ENCODE data around the gene ACAP2. TPM values are rescaled to one million over a fixed set of nuclear protein-coding genes. Genes with fewer than 3 reads are reported as not detected.
A peak's percentile ranks its signal among the peaks of the same experiment; 100 is the strongest.

Gene ACAP2
- total RNA-seq, 1 experiment from 2014 or later, result 42.0 TPM

- ATAC-seq (no peak), DNase-seq (ENCODE audit: low spot score) (no peak)
- H3K4me3 Mint-ChIP-seq, result no peak overlapping the region
- TF ChIP-seq ETV6 (CRISPR knock-in tag; IDR thresholded peaks at IDR 0.05) (no peak), GTF2I (CRISPR knock-in tag; conservative IDR thresholded peaks at IDR 0.05) (no peak), ZNF416 (CRISPR knock-in tag; IDR thresholded peaks at IDR 0.05) (no peak), ATF2 (CRISPR knock-in tag; IDR thresholded peaks at IDR 0.05; ENCODE audit: borderline replicate concordance, low read depth) (no peak), ZNF671 (CRISPR knock-in tag; IDR thresholded peaks at IDR 0.05) (no peak), SP1 (CRISPR knock-in tag; conservative IDR thresholded peaks at IDR 0.05) (no peak), TEAD1 (CRISPR knock-in tag; IDR thresholded peaks at IDR 0.05) (no peak), ZNF263 (CRISPR knock-in tag; IDR thresholded peaks at IDR 0.05; ENCODE audit: low read depth) (no peak), NFATC4 (CRISPR knock-in tag; IDR thresholded peaks at IDR 0.05) (no peak), FOXK1 (CRISPR knock-in tag; IDR thresholded peaks at IDR 0.05) (no peak), RORB (CRISPR knock-in tag; IDR thresholded peaks at IDR 0.05) (no peak)
- TF ChIP-seq, protein P1, sequence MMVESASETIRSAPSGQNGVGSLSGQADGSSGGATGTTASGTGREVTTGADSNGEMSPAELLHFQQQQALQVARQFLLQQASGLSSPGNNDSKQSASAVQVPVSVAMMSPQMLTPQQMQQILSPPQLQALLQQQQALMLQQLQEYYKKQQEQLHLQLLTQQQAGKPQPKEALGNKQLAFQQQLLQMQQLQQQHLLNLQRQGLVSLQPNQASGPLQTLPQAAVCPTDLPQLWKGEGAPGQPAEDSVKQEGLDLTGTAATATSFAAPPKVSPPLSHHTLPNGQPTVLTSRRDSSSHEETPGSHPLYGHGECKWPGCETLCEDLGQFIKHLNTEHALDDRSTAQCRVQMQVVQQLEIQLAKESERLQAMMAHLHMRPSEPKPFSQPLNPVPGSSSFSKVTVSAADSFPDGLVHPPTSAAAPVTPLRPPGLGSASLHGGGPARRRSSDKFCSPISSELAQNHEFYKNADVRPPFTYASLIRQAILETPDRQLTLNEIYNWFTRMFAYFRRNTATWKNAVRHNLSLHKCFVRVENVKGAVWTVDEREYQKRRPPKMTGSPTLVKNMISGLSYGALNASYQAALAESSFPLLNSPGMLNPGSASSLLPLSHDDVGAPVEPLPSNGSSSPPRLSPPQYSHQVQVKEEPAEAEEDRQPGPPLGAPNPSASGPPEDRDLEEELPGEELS (CRISPR knock-in tag; IDR thresholded peaks at IDR 0.05), result no peak
- TF ChIP-seq, protein P2, sequence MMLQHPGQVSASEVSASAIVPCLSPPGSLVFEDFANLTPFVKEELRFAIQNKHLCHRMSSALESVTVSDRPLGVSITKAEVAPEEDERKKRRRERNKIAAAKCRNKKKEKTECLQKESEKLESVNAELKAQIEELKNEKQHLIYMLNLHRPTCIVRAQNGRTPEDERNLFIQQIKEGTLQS (CRISPR knock-in tag; conservative IDR thresholded peaks at IDR 0.05), result no peak
- TF ChIP-seq, protein P3, sequence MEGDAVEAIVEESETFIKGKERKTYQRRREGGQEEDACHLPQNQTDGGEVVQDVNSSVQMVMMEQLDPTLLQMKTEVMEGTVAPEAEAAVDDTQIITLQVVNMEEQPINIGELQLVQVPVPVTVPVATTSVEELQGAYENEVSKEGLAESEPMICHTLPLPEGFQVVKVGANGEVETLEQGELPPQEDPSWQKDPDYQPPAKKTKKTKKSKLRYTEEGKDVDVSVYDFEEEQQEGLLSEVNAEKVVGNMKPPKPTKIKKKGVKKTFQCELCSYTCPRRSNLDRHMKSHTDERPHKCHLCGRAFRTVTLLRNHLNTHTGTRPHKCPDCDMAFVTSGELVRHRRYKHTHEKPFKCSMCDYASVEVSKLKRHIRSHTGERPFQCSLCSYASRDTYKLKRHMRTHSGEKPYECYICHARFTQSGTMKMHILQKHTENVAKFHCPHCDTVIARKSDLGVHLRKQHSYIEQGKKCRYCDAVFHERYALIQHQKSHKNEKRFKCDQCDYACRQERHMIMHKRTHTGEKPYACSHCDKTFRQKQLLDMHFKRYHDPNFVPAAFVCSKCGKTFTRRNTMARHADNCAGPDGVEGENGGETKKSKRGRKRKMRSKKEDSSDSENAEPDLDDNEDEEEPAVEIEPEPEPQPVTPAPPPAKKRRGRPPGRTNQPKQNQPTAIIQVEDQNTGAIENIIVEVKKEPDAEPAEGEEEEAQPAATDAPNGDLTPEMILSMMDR (IDR thresholded peaks at IDR 0.05), result no peak
- TF ChIP-seq, protein P4, sequence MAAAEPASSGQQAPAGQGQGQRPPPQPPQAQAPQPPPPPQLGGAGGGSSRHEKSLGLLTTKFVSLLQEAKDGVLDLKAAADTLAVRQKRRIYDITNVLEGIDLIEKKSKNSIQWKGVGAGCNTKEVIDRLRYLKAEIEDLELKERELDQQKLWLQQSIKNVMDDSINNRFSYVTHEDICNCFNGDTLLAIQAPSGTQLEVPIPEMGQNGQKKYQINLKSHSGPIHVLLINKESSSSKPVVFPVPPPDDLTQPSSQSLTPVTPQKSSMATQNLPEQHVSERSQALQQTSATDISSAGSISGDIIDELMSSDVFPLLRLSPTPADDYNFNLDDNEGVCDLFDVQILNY (CRISPR knock-in tag; IDR thresholded peaks at IDR 0.05), result no peak
- TF ChIP-seq, protein P5, sequence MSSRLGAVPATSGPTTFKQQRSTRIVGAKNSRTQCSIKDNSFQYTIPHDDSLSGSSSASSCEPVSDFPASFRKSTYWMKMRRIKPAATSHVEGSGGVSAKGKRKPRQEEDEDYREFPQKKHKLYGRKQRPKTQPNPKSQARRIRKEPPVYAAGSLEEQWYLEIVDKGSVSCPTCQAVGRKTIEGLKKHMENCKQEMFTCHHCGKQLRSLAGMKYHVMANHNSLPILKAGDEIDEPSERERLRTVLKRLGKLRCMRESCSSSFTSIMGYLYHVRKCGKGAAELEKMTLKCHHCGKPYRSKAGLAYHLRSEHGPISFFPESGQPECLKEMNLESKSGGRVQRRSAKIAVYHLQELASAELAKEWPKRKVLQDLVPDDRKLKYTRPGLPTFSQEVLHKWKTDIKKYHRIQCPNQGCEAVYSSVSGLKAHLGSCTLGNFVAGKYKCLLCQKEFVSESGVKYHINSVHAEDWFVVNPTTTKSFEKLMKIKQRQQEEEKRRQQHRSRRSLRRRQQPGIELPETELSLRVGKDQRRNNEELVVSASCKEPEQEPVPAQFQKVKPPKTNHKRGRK (CRISPR knock-in tag; IDR thresholded peaks at IDR 0.05; ENCODE audit: borderline replicate concordance), result no peak
- ChIA-PET CTCF (interaction anchor here (0.5 to 2.2 kb wide), 5 partner anchors 12 to 583 kb away, joined by 3 to 8 read pairs (median 3); no protein-coding TSS in a partner anchor), POLR2A (interaction anchor here (1.4 kb wide), 1 partner anchor 278 kb away, joined by 3 read pairs; the partner anchor contains the start of gene PPP1R2)
- peaks cover 42% of the 10 kb centered on the region for H3K4me1 Mint-ChIP-seq
- H3K9me3 Mint-ChIP-seq, result no peaks in the 10 kb centered on the region
- H3K27me3 Mint-ChIP-seq (ENCODE audit: low read depth), result no peaks in the 10 kb centered on the region
- H3K27ac Mint-ChIP-seq, result no peak overlapping the region
- H3K36me3 Mint-ChIP-seq, result peaks cover 7% of the 10 kb centered on the region
Observed at GRCh38 chr3:195265363-195265976, 177.3 kb downstream of the ACAP2 start.

DNA sequence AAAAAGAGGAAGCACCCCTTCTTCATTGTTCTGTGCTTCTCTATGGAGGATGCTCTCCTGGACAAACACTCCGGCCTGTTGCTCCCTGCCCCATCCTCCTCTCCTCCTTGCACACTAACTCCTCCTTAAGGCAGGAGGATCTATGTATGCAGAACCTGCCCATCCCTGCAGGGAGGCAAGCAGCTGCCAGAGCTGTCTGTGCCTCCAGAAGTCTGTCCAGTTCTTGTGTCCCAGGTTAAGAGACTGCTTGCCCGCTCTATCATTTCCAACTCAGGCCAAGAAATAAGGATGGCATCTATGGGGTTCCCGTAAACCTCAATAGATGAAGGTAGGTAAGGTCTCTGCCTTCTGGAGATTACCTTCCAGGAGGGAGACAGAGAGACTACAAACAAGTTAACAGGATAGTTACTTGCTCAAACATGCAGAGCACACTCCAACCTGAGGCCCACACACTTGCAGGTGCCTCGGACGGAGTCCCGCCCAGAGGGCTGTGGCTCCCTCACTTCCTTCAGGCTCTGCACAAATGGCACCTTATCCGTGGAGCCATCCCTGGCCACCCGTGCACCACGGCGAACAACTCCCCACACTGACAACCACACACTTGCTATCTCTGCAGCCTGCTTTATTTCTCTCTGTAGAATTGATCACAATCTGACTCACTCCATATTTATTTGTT, 178.8 kb downstream of the ACAP2 start:
- H3K27me3 Mint-ChIP-seq (ENCODE audit: low read depth), result no peaks in the 10 kb centered on the region
- no peaks in the 10 kb centered on the region for H3K9me3 Mint-ChIP-seq
- 0 out of 2 replicates have a peak overlapping the region, but pooled peaks have one; percentile 8 for H3K27ac Mint-ChIP-seq
- POLR2A ChIA-PET, result no interaction called here
- ATAC-seq (no peak), DNase-seq (ENCODE audit: low spot score) (no peak)
- H3K4me1 Mint-ChIP-seq, result peaks cover 33% of the 10 kb centered on the region
- CTCF ChIA-PET, result interaction anchor here (1.4 to 2.2 kb wide), 2 partner anchors 7 to 581 kb away, joined by 4 to 8 read pairs; partner anchors contain the start of gene XXYLT1
- TF ChIP-seq MXD4 (CRISPR knock-in tag; IDR thresholded peaks at IDR 0.05; ENCODE audit: borderline replicate concordance), result no peak
- TF ChIP-seq ZNF396 (CRISPR knock-in tag; IDR thresholded peaks at IDR 0.05; ENCODE audit: borderline replicate concordance), result no peak
- TF ChIP-seq ELF4 (CRISPR knock-in tag; IDR thresholded peaks at IDR 0.05; ENCODE audit: low read depth), result no peak
- no peak for TF ChIP-seq USF1 (CRISPR knock-in tag; IDR thresholded peaks at IDR 0.05)
- no peak for TF ChIP-seq NFYB (CRISPR knock-in tag; conservative IDR thresholded peaks at IDR 0.05; ENCODE audit: low read depth)
- TF ChIP-seq E2F4 (CRISPR knock-in tag; IDR thresholded peaks at IDR 0.05; ENCODE audit: borderline replicate concordance, low read depth), result no peak
- no peak overlapping the region for H3K4me3 Mint-ChIP-seq
- H3K36me3 Mint-ChIP-seq, result peaks cover 7% of the 10 kb centered on the region
